HG03432 (cell line): Measurements from ENCODE around the gene CYP2J2.
A peak's percentile ranks its signal among the peaks of the same experiment; 100 is the strongest.
"Not testable (repeated sequence)": the region's sequence is repeated elsewhere in the genome, so short reads cannot be mapped to it uniquely, and the experiment has no call there.

Source experiments
- ATAC-seq: cut with Tn5 transposase; IDR thresholded peaks from one replicate; pipeline ENCODE4 v1.9.1; 2021; ENCODE audit warnings: mild to moderate bottlenecking, moderate library complexity; ENCODE audit not compliant: unreplicated experiment

CYP2J2 gene

GRCh38 chr1:59921258-59921899 lies 5.2 kb downstream of the CYP2J2 start:
- not testable (repeated sequence) for ATAC-seq

- no peak for ATAC-seq
These were observed 6.8 kb downstream of the CYP2J2 start for GRCh38 chr1:59919746-59920145.

- no peak for ATAC-seq
These were observed 8.8 kb downstream of the CYP2J2 start for GRCh38 chr1:59917785-59918180.

GRCh38 chr1:59917026-59917784 lies 9.4 kb downstream of the CYP2J2 start:
- no peak for ATAC-seq

- no peak for ATAC-seq
These were observed 11.1 kb downstream of the CYP2J2 start for GRCh38 chr1:59915516-59915915.

- not testable (repeated sequence) for ATAC-seq
These were observed 11.7 kb downstream of the CYP2J2 start for GRCh38 chr1:59914791-59915286.

- no peak for ATAC-seq
These were observed 17.9 kb downstream of the CYP2J2 start for GRCh38 chr1:59908682-59909081.

GRCh38 chr1:59908084-59908483 lies 18.5 kb downstream of the CYP2J2 start:
- ATAC-seq, result no peak

- no peak for ATAC-seq
These were observed 19.6 kb downstream of the CYP2J2 start for GRCh38 chr1:59906931-59907330.

- peak; percentile 79 for ATAC-seq
These were observed 23.3 kb downstream of the CYP2J2 start for GRCh38 chr1:59903141-59903754.

GRCh38 chr1:59901770-59902388 lies 24.7 kb downstream of the CYP2J2 start:
- ATAC-seq, result no peak

GRCh38 chr1:59900640-59901039 lies 25.9 kb downstream of the CYP2J2 start:
- ATAC-seq, result no peak

- no peak for ATAC-seq
These were observed 27.6 kb downstream of the CYP2J2 start for GRCh38 chr1:59898927-59899326.

- no peak for ATAC-seq
These were observed 29.4 kb downstream of the CYP2J2 start for GRCh38 chr1:59897165-59897564.

- ATAC-seq, result no peak
These were observed 33.4 kb downstream of the CYP2J2 start for GRCh38 chr1:59892841-59893811.

GRCh38 chr1:59885160-59885832 lies 41.3 kb downstream of the CYP2J2 start:
- ATAC-seq, result no peak

GRCh38 chr1:59880735-59881134 lies 45.8 kb downstream of the CYP2J2 start:
- ATAC-seq, result no peak

GRCh38 chr1:59879996-59880505 lies 46.5 kb downstream of the CYP2J2 start:
- ATAC-seq, result no peak

GRCh38 chr1:59879574-59879973 lies 47.0 kb downstream of the CYP2J2 start:
- no peak for ATAC-seq
